Gastrocnemius medialis (tissue), 4 donors: ENCODE results near the gene MPRIP. TPM values are rescaled to one million over a fixed set of nuclear protein-coding genes. Genes with fewer than 3 reads are reported as not detected.
A peak's percentile ranks its signal among the peaks of the same experiment; 100 is the strongest.

Experiments used
- ATAC-seq, 2 donors: fragments of 150-250 bp; one replicate each; pipeline ENCODE4 v1.9.1; 2016
- DNase-seq, 2 donors: peaks; one replicate each; pipeline ENCODE4 v3.0.0-alpha.2; 2019
- H3K27ac ChIP-seq, 4 donors: fragments of 200-600 bp; sonication (generic); 1 replicate in 1 of 4; 2 replicates in 3 of 4; pipeline ENCODE4 v1.5.1; 2016 to 2018; ENCODE audit warnings: mild to moderate bottlenecking in 2 of 4, moderate library complexity in 1 of 4
- H3K27me3 ChIP-seq, 3 donors: fragments of 200-600 bp; sonication (generic) in 2 of 3; 1 replicate in 1 of 3; 2 replicates in 2 of 3; pipeline versions ENCODE4 v1.5.1 to v1.6.0; 2016 to 2019; ENCODE audit warnings: mild to moderate bottlenecking in 1 of 3, moderate library complexity in 1 of 3
- H3K36me3 ChIP-seq, 2 donors: fragments of 200-600 bp; sonication (generic) in 1 of 2; one replicate each; pipeline ENCODE4 v1.5.1; 2017 to 2018
- H3K4me1 ChIP-seq, 2 donors: fragments of 200-600 bp; sonication (generic) in 1 of 2; one replicate each; pipeline ENCODE4 v1.5.1; 2016 to 2017; ENCODE audit warnings: mild to moderate bottlenecking in 2 of 2
- H3K4me3 ChIP-seq, 4 donors: fragments of 200-600 bp; sonication (generic) in 3 of 4; 1 replicate in 1 of 4; 2 replicates in 3 of 4; pipeline ENCODE4 v1.5.1; 2016 to 2019; ENCODE audit warnings: mild to moderate bottlenecking in 2 of 4
- H3K9me3 ChIP-seq, 3 donors: fragments of 200-600 bp; sonication (generic) in 2 of 3; 1 replicate in 1 of 3; 2 replicates in 2 of 3; pipeline ENCODE4 v1.5.1; 2016 to 2019
- CTCF ChIP-seq, 5 experiments: fragments of 450-650 bp in 3 of 5; fragments of 200-600 bp in 2 of 5; sonication (generic) in 2 of 5; IDR thresholded peaks in 4 of 5; conservative IDR thresholded peaks in 1 of 5; 1 replicate in 4 of 5; 2 replicates in 1 of 5; pipeline ENCODE4 v1.5.1; 2016 to 2019; ENCODE audit warnings: antibody characterized with exemption in 5 of 5, mild to moderate bottlenecking in 3 of 5, moderate library complexity in 3 of 5
- POLR2A ChIP-seq, 2 donors: fragments of 450-650 bp; IDR thresholded peaks; one replicate each; pipeline ENCODE4 v1.6.1; 2017; ENCODE audit warnings: antibody characterized with exemption in 2 of 2, mild to moderate bottlenecking in 2 of 2, moderate library complexity in 2 of 2
- in situ Hi-C, 4 donors: fragments of 200-750 bp; cut with MboI; loops; one replicate each; pipeline versions ENCODE4 v1.15.0 to v1.8.0; 2017; ENCODE audit warnings: low sequenced_read_pairs in 4 of 4
- intact Hi-C: fragments of 100-400 bp; cut with DNase I; formaldehyde crosslinking; loops from one replicate; pipeline ENCODE4 v1.15.1; 2023; ENCODE audit warnings: low total_unique reads
- total RNA-seq, 4 donors: library from RNA; depleted of rRNA; stranded (reverse); fragments of >200 nt; gene quantifications; one replicate each; pipeline versions ENCODE4 v1.1.0 to v1.2.3, GENCODE V29; 2016

The MPRIP gene
- total RNA-seq, 4 donors from 2014 or later, result 71.1 to 127 (median 124) TPM

GRCh38 chr17:17144916-17145665, 102.8 kb downstream of the MPRIP start:
- TF ChIP-seq CTCF (IDR thresholded peaks at IDR 0.05 in 4 of 5, conservative IDR thresholded peaks at IDR 0.05 in 1 of 5), result no peak
- TF ChIP-seq POLR2A (IDR thresholded peaks at IDR 0.05), result no peak
- no peak for DNase-seq
- peaks cover 0 to 68% of the 10 kb centered on the region in 2 donors for H3K36me3 ChIP-seq
- H3K4me3 ChIP-seq, result no peak overlapping the region
- no peaks in the 10 kb centered on the region for H3K27me3 ChIP-seq
- intact Hi-C loops (no loop called here), in situ Hi-C loops (loop anchor here in 2 of 4 donors (25.0 kb wide), 2 partner anchors 108 to 133 kb away; partner anchors contain the start of gene MPRIP (in 1 of the 2))
- H3K27ac ChIP-seq, result peak overlapping the region in 2 of 4 donors; percentile 73 to 95
- H3K4me1 ChIP-seq, result peaks cover 38 to 42% of the 10 kb centered on the region in 2 donors
- H3K9me3 ChIP-seq, result no peaks in the 10 kb centered on the region
- no peak for ATAC-seq

GRCh38 chr17:17146786-17147406, 104.6 kb downstream of the MPRIP start:
- peak; percentile 31 to 55 (median 38) for TF ChIP-seq CTCF (IDR thresholded peaks at IDR 0.05 in 4 of 5, conservative IDR thresholded peaks at IDR 0.05 in 1 of 5)
- TF ChIP-seq POLR2A (IDR thresholded peaks at IDR 0.05), result no peak
- Histone ChIP-seq H3K36me3 (peaks cover 0 to 60% of the 10 kb centered on the region in 2 donors), H3K4me3 (no peak overlapping the region), H3K9me3 (no peaks in the 10 kb centered on the region), H3K27ac (peak overlapping the region; percentile 62 to 95 (median 70)), H3K27me3 (no peaks in the 10 kb centered on the region), H3K4me1 (peaks cover 46 to 60% of the 10 kb centered on the region in 2 donors)
- intact Hi-C loops (no loop called here), in situ Hi-C loops (loop anchor here in 2 of 4 donors (25.0 kb wide), 2 partner anchors 110 to 135 kb away; partner anchors contain the start of gene MPRIP (in 1 of the 2))
- DNase-seq (peak; percentile 35 to 76), ATAC-seq (peak; percentile 47 to 48)

- in situ Hi-C loops, result loop anchor here in 2 of 4 donors (25.0 kb wide), 2 partner anchors 111 to 136 kb away; partner anchors contain the start of gene MPRIP (in 1 of the 2)
Measured at GRCh38 chr17:17147821-17148220, 105.6 kb downstream of the MPRIP start.

More at GRCh38 chr17:17147821-17148220, 105.6 kb downstream of the MPRIP start:
- Histone ChIP-seq H3K36me3 (peaks cover 0 to 57% of the 10 kb centered on the region in 2 donors), H3K27me3 (no peaks in the 10 kb centered on the region), H3K9me3 (no peaks in the 10 kb centered on the region), H3K27ac (peak overlapping the region; percentile 55 to 95 (median 68)), H3K4me1 (peaks cover 52 to 70% of the 10 kb centered on the region in 2 donors), H3K4me3 (no peak overlapping the region)
- DNase-seq (no peak), ATAC-seq (no peak)
- no peak for TF ChIP-seq CTCF (IDR thresholded peaks at IDR 0.05 in 4 of 5, conservative IDR thresholded peaks at IDR 0.05 in 1 of 5)
- intact Hi-C loops, result no loop called here
